Body of pancreas (tissue), 4 donors: Measurements from ENCODE around the gene OR5C1.

Experiments used
- CTCF ChIP-seq, 7 experiments: fragments of 450-650 bp in 4 of 7; fragments of 200-600 bp in 3 of 7; sonication (generic) in 3 of 7; IDR thresholded peaks; one replicate each; pipeline ENCODE4 v1.5.1; 2016 to 2019; ENCODE audit warnings: antibody characterized with exemption in 7 of 7
- POLR2A ChIP-seq, 3 donors: fragments of 450-650 bp; IDR thresholded peaks; one replicate each; pipeline ENCODE4 v1.6.1; 2016; ENCODE audit warnings: antibody characterized with exemption in 3 of 3, mild to moderate bottlenecking in 2 of 3

- TF ChIP-seq CTCF (IDR thresholded peaks at IDR 0.05) (no peak), POLR2A (IDR thresholded peaks at IDR 0.05) (no peak)
Observed at GRCh38 chr9:122788831-122789230, at the start of gene OR5C1.
